Measurements from ENCODE around the gene OTULINL. TPM values are rescaled to one million over a fixed set of nuclear protein-coding genes. Genes with fewer than 3 reads are reported as not detected.

Gene OTULINL
- total RNA-seq, 4 donors from 2014 or later, result 7.8 to 15.6 (median 11.4) TPM

GRCh38 chr5:14614490-14614889 is 32.9 kb downstream of the OTULINL start:
- ATAC-seq (ENCODE audit: low FRiP score), result no peak
- TF ChIP-seq, protein P1, sequence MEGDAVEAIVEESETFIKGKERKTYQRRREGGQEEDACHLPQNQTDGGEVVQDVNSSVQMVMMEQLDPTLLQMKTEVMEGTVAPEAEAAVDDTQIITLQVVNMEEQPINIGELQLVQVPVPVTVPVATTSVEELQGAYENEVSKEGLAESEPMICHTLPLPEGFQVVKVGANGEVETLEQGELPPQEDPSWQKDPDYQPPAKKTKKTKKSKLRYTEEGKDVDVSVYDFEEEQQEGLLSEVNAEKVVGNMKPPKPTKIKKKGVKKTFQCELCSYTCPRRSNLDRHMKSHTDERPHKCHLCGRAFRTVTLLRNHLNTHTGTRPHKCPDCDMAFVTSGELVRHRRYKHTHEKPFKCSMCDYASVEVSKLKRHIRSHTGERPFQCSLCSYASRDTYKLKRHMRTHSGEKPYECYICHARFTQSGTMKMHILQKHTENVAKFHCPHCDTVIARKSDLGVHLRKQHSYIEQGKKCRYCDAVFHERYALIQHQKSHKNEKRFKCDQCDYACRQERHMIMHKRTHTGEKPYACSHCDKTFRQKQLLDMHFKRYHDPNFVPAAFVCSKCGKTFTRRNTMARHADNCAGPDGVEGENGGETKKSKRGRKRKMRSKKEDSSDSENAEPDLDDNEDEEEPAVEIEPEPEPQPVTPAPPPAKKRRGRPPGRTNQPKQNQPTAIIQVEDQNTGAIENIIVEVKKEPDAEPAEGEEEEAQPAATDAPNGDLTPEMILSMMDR (IDR thresholded peaks at IDR 0.05), result no peak
- no peak for DNase-seq (ENCODE audit: low spot score)

DNA sequence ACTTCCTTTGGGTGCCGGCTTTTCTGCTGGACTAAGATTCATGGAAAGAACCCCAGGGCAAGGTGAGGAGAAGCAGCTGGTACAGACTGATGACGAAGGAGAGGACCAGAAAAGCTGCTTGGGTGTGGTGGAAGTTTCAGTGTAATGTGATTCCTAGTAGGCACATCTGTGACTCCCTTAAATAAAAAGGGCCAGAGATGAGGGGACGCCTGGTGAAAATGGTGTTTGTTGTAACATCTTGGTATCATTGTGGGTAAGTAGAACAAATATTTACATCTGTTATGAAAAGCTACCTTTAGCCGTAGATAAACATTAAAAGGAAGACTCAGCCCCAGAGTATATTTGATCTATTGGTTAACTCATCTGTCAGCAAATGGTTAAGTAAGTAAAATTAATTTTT is 33.8 kb downstream of the OTULINL start:
- ATAC-seq (ENCODE audit: low FRiP score) (no peak), DNase-seq (ENCODE audit: low spot score) (no peak)
- TF ChIP-seq, protein P1 (IDR thresholded peaks at IDR 0.05), result no peak

DNA sequence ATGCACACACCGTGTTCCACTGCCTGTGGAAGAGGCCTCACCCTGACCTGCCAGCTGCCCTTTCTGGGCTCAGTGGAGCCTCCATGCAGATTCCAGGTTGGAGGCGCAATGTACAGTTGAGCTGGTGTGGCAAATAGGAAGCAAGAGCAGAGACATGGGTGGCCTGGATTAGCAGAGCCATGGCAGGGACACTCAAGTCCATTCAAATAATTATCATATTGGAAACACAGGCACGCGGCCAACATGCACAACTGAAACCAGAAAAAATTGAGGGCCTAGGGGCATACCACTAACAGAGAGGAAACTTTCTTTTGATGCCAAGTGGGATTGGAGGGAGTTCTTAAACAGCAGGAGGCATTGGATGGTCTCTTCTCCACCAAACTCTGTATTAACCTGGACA is 35.8 kb downstream of the OTULINL start:
- DNase-seq (ENCODE audit: low spot score), result no peak
- no peak for ATAC-seq (ENCODE audit: low FRiP score)
- TF ChIP-seq, protein P1 (IDR thresholded peaks at IDR 0.05), result no peak

DNA sequence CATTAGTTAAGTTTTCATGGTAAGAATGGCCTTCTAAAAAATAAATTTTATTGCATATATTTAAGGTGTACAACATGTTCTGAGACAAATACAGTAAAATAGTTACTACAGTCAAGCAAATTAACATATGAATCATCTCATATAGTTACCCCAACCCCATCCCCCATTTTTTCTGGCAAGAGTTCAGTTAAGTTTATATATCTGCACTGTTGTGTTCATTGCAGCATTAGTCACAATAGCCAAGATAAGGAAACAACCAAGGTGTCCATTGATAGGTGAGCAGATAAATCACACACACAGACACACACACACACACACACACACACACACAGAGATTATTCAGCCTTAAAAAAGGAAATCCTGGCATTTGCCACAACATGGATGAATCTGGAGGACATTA is 45.7 kb downstream of the OTULINL start:
- DNase-seq (ENCODE audit: low spot score) (no peak), ATAC-seq (ENCODE audit: low FRiP score) (no peak)
- TF ChIP-seq, protein P1 (IDR thresholded peaks at IDR 0.05), result no peak

GRCh38 chr5:14628346-14628745 is 46.8 kb downstream of the OTULINL start:
- no peak for ATAC-seq (ENCODE audit: low FRiP score)

DNA sequence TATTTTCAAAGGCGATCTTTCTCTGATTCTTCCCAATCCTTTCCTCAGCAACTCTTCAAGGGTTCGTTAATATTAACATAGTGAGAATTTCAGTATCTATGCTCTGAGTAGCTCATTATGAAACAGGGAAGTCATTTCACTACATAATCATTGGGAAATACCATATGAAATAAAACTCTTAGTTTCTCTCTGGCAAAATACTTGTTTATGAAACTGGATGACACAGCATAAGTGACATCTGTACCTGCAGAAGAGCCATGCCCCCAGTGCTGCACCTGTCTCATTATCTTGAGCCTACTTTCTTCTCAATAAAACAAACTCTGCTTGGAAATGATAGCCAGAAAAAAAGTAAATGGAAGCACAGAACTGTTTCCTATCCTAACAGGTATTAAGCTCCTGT is 49.1 kb downstream of the OTULINL start:
- TF ChIP-seq, protein P1 (IDR thresholded peaks at IDR 0.05), result no peak
- no peak for ATAC-seq (ENCODE audit: low FRiP score)
- no peak for DNase-seq (ENCODE audit: low spot score)

More at GRCh38 chr5:14628346-14628745, 46.8 kb downstream of the OTULINL start:
- TF ChIP-seq, protein P1 (IDR thresholded peaks at IDR 0.05), result no peak
- DNase-seq (ENCODE audit: low spot score), result no peak

GRCh38 chr5:14635656-14636055 is 54.1 kb downstream of the OTULINL start:
- ATAC-seq (ENCODE audit: low FRiP score) (no peak), DNase-seq (ENCODE audit: low spot score) (no peak)
- TF ChIP-seq, protein P1 (IDR thresholded peaks at IDR 0.05), result no peak
